Measurements from ENCODE around the gene LRCH1. TPM values are rescaled to one million over a fixed set of nuclear protein-coding genes. Genes with fewer than 3 reads are reported as not detected.

Gene LRCH1
- total RNA-seq, 1 experiment from 2014 or later, result 16.5 TPM

DNA sequence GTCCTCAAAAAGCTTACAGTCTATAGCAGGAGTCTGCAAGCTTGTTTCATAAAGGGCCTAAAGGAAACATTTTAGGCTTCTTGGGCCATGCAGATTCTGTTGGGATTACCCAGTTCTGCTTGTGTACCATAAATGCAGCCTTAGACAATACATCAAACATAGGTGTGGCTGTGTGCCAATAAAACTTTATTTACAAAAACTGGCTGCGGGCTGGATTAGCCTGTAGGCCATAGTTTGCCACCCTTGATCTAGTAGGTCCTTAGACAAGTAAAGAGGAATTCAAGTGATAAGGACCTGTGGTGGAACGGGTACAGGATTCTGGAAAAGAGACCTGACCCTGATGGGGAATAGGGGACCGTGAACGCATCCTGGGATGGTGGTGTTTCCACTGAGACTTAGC is 192.1 kb downstream of the LRCH1 start:
- Mint-ChIP-seq H3K4me1 (ENCODE audit: insufficient read depth, unreplicated experiment) (no peaks in the 10 kb centered on the region), H3K36me3 (ENCODE audit: insufficient read depth, unreplicated experiment) (peaks cover 17% of the 10 kb centered on the region), H3K9me3 (ENCODE audit: unreplicated experiment) (no peaks in the 10 kb centered on the region), H3K4me3 (ENCODE audit: unreplicated experiment) (no peak overlapping the region), H3K27ac (ENCODE audit: low read depth, unreplicated experiment) (no peak overlapping the region), H3K27me3 (ENCODE audit: insufficient read depth, unreplicated experiment) (no peaks in the 10 kb centered on the region)
- POLR2A ChIA-PET, result no interaction called here
- DNase-seq (ENCODE audit: unreplicated experiment), result no peak
- intact Hi-C loops (cut with micrococcal nuclease), result no loop called here
- no TSS peak for BruUV-seq (replicated peaks)
- CTCF ChIA-PET, result no interaction called here
- TF ChIP-seq CTCF (IDR thresholded peaks at IDR 0.05; ENCODE audit: unreplicated experiment), result no peak

- CTCF ChIA-PET, result interaction anchor here (0.5 kb wide), 1 partner anchor 151 kb away, joined by 4 read pairs; no protein-coding TSS in a partner anchor
Measured at GRCh38 chr13:46745706-46746105, 192.7 kb downstream of the LRCH1 start.

GRCh38 chr13:46747031-46747820 is 194.3 kb downstream of the LRCH1 start:
- ChIA-PET POLR2A (interaction anchor here (0.6 kb wide), 1 partner anchor 22 kb away, joined by 4 read pairs; no protein-coding TSS in a partner anchor), CTCF (interaction anchor here (0.7 to 1.0 kb wide), 2 partner anchors 14 to 18 kb away, joined by 3 to 5 read pairs; no protein-coding TSS in a partner anchor)
- intact Hi-C loops (cut with micrococcal nuclease), result no loop called here
- no peak overlapping the region for H3K27ac Mint-ChIP-seq (ENCODE audit: low read depth, unreplicated experiment)
- H3K4me3 Mint-ChIP-seq (ENCODE audit: unreplicated experiment), result no peak overlapping the region
- H3K27me3 Mint-ChIP-seq (ENCODE audit: insufficient read depth, unreplicated experiment), result no peaks in the 10 kb centered on the region
- BruUV-seq (replicated peaks), result no TSS peak
- H3K9me3 Mint-ChIP-seq (ENCODE audit: unreplicated experiment), result no peaks in the 10 kb centered on the region
- no peak for TF ChIP-seq CTCF (IDR thresholded peaks at IDR 0.05; ENCODE audit: unreplicated experiment)
- DNase-seq (ENCODE audit: unreplicated experiment), result no peak
- H3K4me1 Mint-ChIP-seq (ENCODE audit: insufficient read depth, unreplicated experiment), result no peaks in the 10 kb centered on the region
- H3K36me3 Mint-ChIP-seq (ENCODE audit: insufficient read depth, unreplicated experiment), result peaks cover 28% of the 10 kb centered on the region

More at GRCh38 chr13:46745706-46746105, 192.7 kb downstream of the LRCH1 start:
- Mint-ChIP-seq H3K36me3 (ENCODE audit: insufficient read depth, unreplicated experiment) (peaks cover 24% of the 10 kb centered on the region), H3K9me3 (ENCODE audit: unreplicated experiment) (no peaks in the 10 kb centered on the region), H3K27ac (ENCODE audit: low read depth, unreplicated experiment) (no peak overlapping the region), H3K4me3 (ENCODE audit: unreplicated experiment) (no peak overlapping the region), H3K4me1 (ENCODE audit: insufficient read depth, unreplicated experiment) (no peaks in the 10 kb centered on the region), H3K27me3 (ENCODE audit: insufficient read depth, unreplicated experiment) (no peaks in the 10 kb centered on the region)
- POLR2A ChIA-PET, result no interaction called here
- no TSS peak for BruUV-seq (replicated peaks)
- no peak for TF ChIP-seq CTCF (IDR thresholded peaks at IDR 0.05; ENCODE audit: unreplicated experiment)
- intact Hi-C loops (cut with micrococcal nuclease), result no loop called here
- DNase-seq (ENCODE audit: unreplicated experiment), result no peak

GRCh38 chr13:46748300-46748699 is 195.3 kb downstream of the LRCH1 start:
- BruUV-seq (replicated peaks), result no TSS peak
- no peak overlapping the region for H3K4me3 Mint-ChIP-seq (ENCODE audit: unreplicated experiment)
- TF ChIP-seq CTCF (IDR thresholded peaks at IDR 0.05; ENCODE audit: unreplicated experiment), result no peak
- ChIA-PET CTCF (interaction anchor here (0.7 to 1.0 kb wide), 2 partner anchors 13 to 1225 kb away, joined by 4 to 5 read pairs; no protein-coding TSS in a partner anchor), POLR2A (interaction anchor here (0.6 kb wide), 1 partner anchor 21 kb away, joined by 4 read pairs; no protein-coding TSS in a partner anchor)
- no peaks in the 10 kb centered on the region for H3K4me1 Mint-ChIP-seq (ENCODE audit: insufficient read depth, unreplicated experiment)
- H3K27ac Mint-ChIP-seq (ENCODE audit: low read depth, unreplicated experiment), result no peak overlapping the region
- intact Hi-C loops (cut with micrococcal nuclease), result no loop called here
- DNase-seq (ENCODE audit: unreplicated experiment), result no peak
- no peaks in the 10 kb centered on the region for H3K27me3 Mint-ChIP-seq (ENCODE audit: insufficient read depth, unreplicated experiment)
- H3K9me3 Mint-ChIP-seq (ENCODE audit: unreplicated experiment), result no peaks in the 10 kb centered on the region
- peaks cover 28% of the 10 kb centered on the region for H3K36me3 Mint-ChIP-seq (ENCODE audit: insufficient read depth, unreplicated experiment)
